Measurements from ENCODE around the gene H3-3A. TPM values are rescaled to one million over a fixed set of nuclear protein-coding genes. Genes with fewer than 3 reads are reported as not detected.

The H3-3A gene
- total and polyA plus RNA-seq, 2 of the 8 experiments (the other 6 are each of a cell fraction or from before 2014, with no cell fraction given), result 1,157 to 1,223 TPM

GRCh38 chr1:226120398-226120797, 57.9 kb downstream of the H3-3A start:
- no peak overlapping the region for H4K5ac ChIP-seq (ENCODE audit: insufficient read length, low read depth, low read length)
- H4K8ac ChIP-seq (ENCODE audit: extremely low read depth, insufficient read depth, low read length), result no peak overlapping the region
- no peak for DNase-seq (ENCODE audit: low read depth in 1 of 2, low spot score in 2 of 2)
- H2BK15ac ChIP-seq (ENCODE audit: low read length), result no peak overlapping the region
- no peak overlapping the region; the same call in 1 of the 2 replicates for H2AK5ac ChIP-seq (ENCODE audit: low read depth, low read length)
- no peak overlapping the region for H3K4me2 ChIP-seq (ENCODE audit: insufficient read depth in 1 of 2, low read depth in 2 of 2, low read length in 2 of 2)
- FAIRE-seq, result no peak
- no peaks in the 10 kb centered on the region for H3K36me3 ChIP-seq (ENCODE audit: control insufficient read depth in 2 of 4, insufficient read depth in 4 of 4, low read length in 3 of 4)
- no peak overlapping the region for H3K14ac ChIP-seq (ENCODE audit: insufficient read length)
- no peaks in the 10 kb centered on the region for H3K79me2 ChIP-seq (ENCODE audit: control insufficient read depth in 1 of 2, insufficient read depth in 2 of 2, low read length in 2 of 2)
- POLR2A ChIA-PET (ENCODE audit: partially characterized antibody), result interaction anchor here (0.7 to 5.0 kb wide), 11 partner anchors 8 to 121 kb away, joined by 3 to 47 read pairs (median 4); partner anchors contain the start of genes H3-3A and SDE2
- H4K20me1 ChIP-seq (replicated peaks in 1 of 2; ENCODE audit: control insufficient read depth in 1 of 2, insufficient read depth in 2 of 2, low read length in 2 of 2), result no peaks in the 10 kb centered on the region
- H2BK12ac ChIP-seq (ENCODE audit: low read depth, low read length), result peak overlapping the region; percentile 92; the same call in 1 of the 2 replicates
- H2BK5ac ChIP-seq (ENCODE audit: low read depth, low read length), result no peak overlapping the region
- H3K18ac ChIP-seq (ENCODE audit: extremely low read depth, low read length), result peak overlapping the region; percentile 52; the same call in 1 of the 2 replicates
- H3K9ac ChIP-seq (replicated peaks in 1 of 4; ENCODE audit: extremely low read depth in 1 of 4, low read depth in 3 of 4, low read length in 3 of 4), result no peak overlapping the region
- H3K56ac ChIP-seq (replicated peaks; ENCODE audit: insufficient read length, low read depth, low read length), result no peak overlapping the region
- TF ChIP-seq BCL11A (IDR thresholded peaks at IDR 0.05; ENCODE audit: low read depth in 2 of 2, low read length in 2 of 2), result no peak
- no peak for TF ChIP-seq HDAC2 (IDR thresholded peaks at IDR 0.05; ENCODE audit: borderline replicate concordance in 1 of 2, low read depth in 2 of 2, low read length in 2 of 2)
- TF ChIP-seq POLR2AphosphoS5 (IDR thresholded peaks at IDR 0.05; ENCODE audit: low read depth, low read length), result no peak
- no peak for TF ChIP-seq ATF3 (IDR thresholded peaks at IDR 0.05; ENCODE audit: insufficient read depth, low read depth, low read length)
- TF ChIP-seq TBP (IDR thresholded peaks at IDR 0.05; ENCODE audit: low read depth, low read length), result no peak
- no peak for TF ChIP-seq SIX5 (IDR thresholded peaks at IDR 0.05; ENCODE audit: low read depth, low read length)
- TF ChIP-seq EP300 (IDR thresholded peaks at IDR 0.05; ENCODE audit: borderline replicate concordance in 1 of 2, low read depth in 2 of 2, low read length in 2 of 2), result no peak
- no peak for TF ChIP-seq SRF (IDR thresholded peaks at IDR 0.05; ENCODE audit: low read depth, low read length)
- TF ChIP-seq TAF1 (IDR thresholded peaks at IDR 0.05; ENCODE audit: low read depth, low read length), result no peak
- TF ChIP-seq CBX5 (IDR thresholded peaks at IDR 0.05; ENCODE audit: low read depth, low read length), result no peak
- TF ChIP-seq MAX (IDR thresholded peaks at IDR 0.05), result no peak
- peaks cover 0 to 7% (median 4%) of the 10 kb centered on the region in 4 experiments; a peak in 3 of 7 replicates for H3K27me3 ChIP-seq (replicated peaks in 1 of 4; ENCODE audit: control insufficient read depth in 3 of 4, extremely low read depth in 1 of 4, insufficient read depth in 3 of 4, low read length in 3 of 4)
- no peak overlapping the region for H3K4me3 ChIP-seq (ENCODE audit: extremely low read depth in 1 of 4, insufficient read depth in 2 of 4, low read depth in 3 of 4, low read length in 4 of 4)
- H2BK20ac ChIP-seq (ENCODE audit: low read length), result peak overlapping the region; percentile 80
- 87% methylated on average over 5 of the region's 5 CpGs; no CpG with 5 or more reads in 1 of the 2 experiments for WGBS, 2 experiments (ENCODE audit: extremely low coverage in 1 of 2, insufficient coverage in 1 of 2, insufficient read length in 1 of 2, insufficient replicate concordance in 2 of 2, low coverage in 1 of 2, low lambda C conversion rate in 2 of 2, missing lambda C conversion rate in 1 of 2)
- H2BK120ac ChIP-seq (replicated peaks; ENCODE audit: low read depth, low read length), result no peak overlapping the region
- H3K9me3 ChIP-seq (ENCODE audit: insufficient read depth in 2 of 2, low read depth in 1 of 2, low read length in 1 of 2), result peaks cover 0 to 4% of the 10 kb centered on the region in 2 experiments; a peak in 1 of 4 replicates
- no peak overlapping the region for H3K4ac ChIP-seq (replicated peaks; ENCODE audit: insufficient read length, low read depth, low read length)
- H3K27ac ChIP-seq (ENCODE audit: low read depth, low read length), result no peak overlapping the region
- H3K4me1 ChIP-seq (replicated peaks in 1 of 4; ENCODE audit: control insufficient read depth in 3 of 4, insufficient read depth in 4 of 4, low read length in 3 of 4), result peaks cover 4 to 24% (median 14%) of the 10 kb centered on the region in 4 experiments
- peaks cover 6% of the 10 kb centered on the region; the same call in 1 of the 2 replicates for H3K23me2 ChIP-seq (ENCODE audit: low read depth, low read length)
- H3K23ac ChIP-seq (ENCODE audit: insufficient read length), result no peak overlapping the region
- no peak overlapping the region for H2AFZ ChIP-seq (ENCODE audit: low read length)
- H3K79me1 ChIP-seq (ENCODE audit: low read depth, low read length), result no peaks in the 10 kb centered on the region
- H4K91ac ChIP-seq (replicated peaks; ENCODE audit: insufficient read length, low read length), result no peak overlapping the region
- CTCF ChIA-PET (ENCODE audit: partially characterized antibody), result interaction anchor here (0.7 to 6.6 kb wide), 14 partner anchors 11 to 102 kb away, joined by 3 to 53 read pairs (median 5); no protein-coding TSS in a partner anchor

Data from H1 (cell line).